HL-60/S4 (cell line): Measurements from ENCODE around the gene MECP2.
"Not testable (repeated sequence)": the region's sequence is repeated elsewhere in the genome, so short reads cannot be mapped to it uniquely, and the experiment has no call there.

Experiments
- in situ Hi-C: fragments of 300-500 bp; cut with MboI; formaldehyde crosslinking; loops from 2 replicates; pipeline ENCODE4 v1.14.3; 2022; ENCODE audit warnings: low sequenced_read_pairs

The MECP2 gene

GRCh38 chrX:154097589-154098541, at the start of gene MECP2:
Gene MECP2, minus strand, starts transcription at chrX:154097717.
- in situ Hi-C loops = no loop called here

GRCh38 chrX:154144010-154144409, 46.5 kb upstream of the MECP2 start, which contains the start of gene OPN1LW:
Gene OPN1LW, plus strand, starts transcription at chrX:154144243. Its CDS starts 41 bp downstream, at chrX:154144284.
- in situ Hi-C loops = not testable (repeated sequence)

GRCh38 chrX:154142950-154143745, 45.6 kb upstream of the MECP2 start:
- in situ Hi-C loops = no loop called here

GRCh38 chrX:154142386-154142785, 44.9 kb upstream of the MECP2 start:
- in situ Hi-C loops = no loop called here

- in situ Hi-C loops = no loop called here
These were observed 43.2 kb upstream of the MECP2 start for GRCh38 chrX:154140742-154141141.

GRCh38 chrX:154140206-154140605, 42.7 kb upstream of the MECP2 start:
- in situ Hi-C loops = no loop called here

GRCh38 chrX:154138857-154139256, 41.3 kb upstream of the MECP2 start:
- in situ Hi-C loops = no loop called here

- in situ Hi-C loops = no loop called here
These were observed 39.2 kb upstream of the MECP2 start for GRCh38 chrX:154136627-154137161.

- in situ Hi-C loops = no loop called here
These were observed 38.1 kb upstream of the MECP2 start for GRCh38 chrX:154135458-154136229.

- in situ Hi-C loops = no loop called here
These were observed 34.8 kb upstream of the MECP2 start for GRCh38 chrX:154132366-154132765.

GRCh38 chrX:154131955-154132354, 34.4 kb upstream of the MECP2 start:
- in situ Hi-C loops = no loop called here

GRCh38 chrX:154126101-154126500, 28.6 kb upstream of the MECP2 start:
- in situ Hi-C loops = no loop called here

GRCh38 chrX:154125391-154126040, 28.0 kb upstream of the MECP2 start:
- in situ Hi-C loops = no loop called here

- in situ Hi-C loops = no loop called here
These were observed 26.0 kb upstream of the MECP2 start for GRCh38 chrX:154123241-154124219.

- in situ Hi-C loops = no loop called here
These were observed 24.4 kb upstream of the MECP2 start for GRCh38 chrX:154121961-154122360.

- in situ Hi-C loops = no loop called here
These were observed 23.7 kb upstream of the MECP2 start for GRCh38 chrX:154121207-154121606.

GRCh38 chrX:154120567-154120966, 23.1 kb upstream of the MECP2 start:
- in situ Hi-C loops = no loop called here

GRCh38 chrX:154117566-154117965, 20.0 kb upstream of the MECP2 start:
- in situ Hi-C loops = no loop called here
